NOMO-1 (cell line): ENCODE results near the gene PPIP5K1.
"Not testable (repeated sequence)": the region's sequence is repeated elsewhere in the genome, so short reads cannot be mapped to it uniquely, and the experiment has no call there.

Experiments
- DNase-seq, 2 experiments: peaks; one replicate each; lab custom pipeline; 2025; ENCODE audit not compliant: unreplicated experiment in 2 of 2; lab: John Stamatoyannopoulos, UW

PPIP5K1 gene

DNA sequence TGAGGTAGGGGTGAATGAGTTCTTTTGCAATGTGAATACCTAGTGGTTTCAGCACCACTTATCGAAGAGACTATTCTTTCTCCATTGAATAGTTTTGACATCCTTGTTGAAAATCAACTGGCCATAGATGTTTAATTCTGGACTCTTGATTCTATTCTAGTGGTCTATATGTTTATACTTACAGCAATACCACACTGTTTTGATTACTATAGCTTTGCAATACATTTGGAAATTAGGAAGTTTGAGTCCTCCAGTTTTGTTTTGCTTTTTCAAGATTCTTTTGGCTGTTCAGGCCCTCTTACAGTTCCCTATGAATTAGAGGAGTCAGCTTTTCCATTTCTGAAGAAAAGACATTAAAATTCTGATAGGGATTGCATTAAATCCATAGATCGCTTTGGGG, 42.5 kb downstream of the PPIP5K1 start:
- DNase-seq = no peak

DNA sequence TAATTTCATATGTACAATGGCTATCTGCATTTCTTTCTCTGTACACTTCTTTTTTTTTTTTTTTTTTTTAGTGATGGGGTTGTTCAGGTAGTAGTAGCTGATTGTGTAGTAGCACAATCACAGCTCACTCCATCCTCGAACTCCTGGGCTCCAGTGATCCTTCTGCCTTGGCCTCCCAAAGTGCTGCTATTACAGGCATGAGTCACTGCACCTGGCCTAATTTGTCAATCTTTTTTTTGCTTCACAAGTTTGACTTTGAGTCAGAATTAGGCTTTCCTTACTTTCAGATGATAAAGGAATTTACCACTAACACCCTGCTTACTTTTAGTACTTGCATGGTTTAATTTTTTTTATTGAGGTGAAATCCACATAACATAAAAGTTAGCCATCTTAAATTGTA, 44.6 kb downstream of the PPIP5K1 start:
- no peak for DNase-seq

DNA sequence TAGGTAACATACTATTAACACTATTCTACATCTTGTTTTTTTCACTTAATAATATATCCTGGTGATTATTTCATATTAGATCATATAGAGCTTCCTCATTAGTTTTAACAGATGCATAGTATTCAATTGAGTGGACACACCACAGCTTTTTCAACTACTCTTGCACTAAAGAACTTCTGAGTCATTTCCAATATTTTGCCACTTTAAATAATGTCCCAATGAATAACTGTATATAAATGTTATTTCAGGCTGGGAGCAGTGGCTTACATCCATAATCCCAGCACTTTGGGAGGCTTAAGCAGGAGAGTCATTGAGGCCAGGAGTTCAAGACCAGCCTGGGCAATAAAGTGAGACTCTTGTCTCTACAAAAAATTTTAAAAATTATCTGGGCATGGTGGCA, 45.7 kb downstream of the PPIP5K1 start:
- DNase-seq = no peak

DNA sequence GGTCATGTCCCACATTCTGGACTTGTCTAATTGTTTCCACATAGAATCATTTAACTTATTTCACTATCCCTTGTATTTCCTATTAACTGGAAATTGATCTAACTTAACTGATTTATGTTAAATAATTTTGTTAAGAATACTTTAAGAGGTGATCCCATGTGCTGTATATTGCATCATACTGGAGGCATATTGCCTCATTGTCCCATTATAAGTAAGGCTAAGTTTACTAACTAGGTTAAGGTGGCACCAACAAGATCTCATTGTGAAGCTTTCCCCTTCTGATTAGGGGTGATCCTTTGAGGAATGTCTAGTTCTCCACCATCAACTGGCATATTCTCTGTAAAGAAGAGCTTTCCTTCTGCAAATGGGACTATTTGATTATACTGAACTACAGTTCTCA, 48.2 kb downstream of the PPIP5K1 start:
- no peak for DNase-seq

DNA sequence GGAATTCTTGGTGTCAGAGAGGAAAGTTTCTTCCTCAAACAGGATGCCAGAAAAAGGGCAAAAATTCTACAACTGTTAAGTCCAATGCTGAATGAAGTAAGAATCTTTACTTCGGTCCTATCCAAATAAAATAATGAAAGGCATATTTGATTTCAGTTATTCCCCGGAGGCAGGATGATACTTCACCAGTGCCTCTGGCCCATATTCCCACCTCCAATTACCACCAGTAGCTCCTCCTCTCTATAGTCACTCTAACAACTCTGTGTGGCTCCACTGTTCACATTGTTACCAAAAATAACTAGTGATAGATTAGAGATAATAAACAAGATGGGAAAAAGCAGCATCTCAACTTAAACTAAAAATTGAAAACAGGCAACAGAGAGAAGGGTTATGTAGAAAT, 51.9 kb downstream of the PPIP5K1 start:
- DNase-seq = no peak

DNA sequence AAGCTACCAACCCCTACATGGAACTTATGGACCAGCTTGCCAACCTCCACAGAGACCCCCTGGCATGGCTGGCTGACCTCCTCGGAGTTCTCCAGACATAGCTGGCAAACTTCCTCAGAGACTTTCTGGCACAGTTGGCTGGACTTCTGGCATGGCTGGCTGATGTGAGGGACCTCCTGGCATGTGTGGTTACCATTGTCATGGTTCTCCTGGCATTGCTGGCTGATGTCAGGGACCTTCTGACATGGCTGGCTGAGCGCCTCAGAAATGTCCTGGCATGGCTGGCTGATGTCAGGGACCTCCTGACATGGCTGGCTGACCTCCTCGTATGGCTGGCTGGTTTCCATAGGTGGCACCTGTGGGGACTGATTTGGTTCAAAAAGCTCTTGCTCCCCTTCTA, 55.1 kb downstream of the PPIP5K1 start:
- DNase-seq = no peak

DNA sequence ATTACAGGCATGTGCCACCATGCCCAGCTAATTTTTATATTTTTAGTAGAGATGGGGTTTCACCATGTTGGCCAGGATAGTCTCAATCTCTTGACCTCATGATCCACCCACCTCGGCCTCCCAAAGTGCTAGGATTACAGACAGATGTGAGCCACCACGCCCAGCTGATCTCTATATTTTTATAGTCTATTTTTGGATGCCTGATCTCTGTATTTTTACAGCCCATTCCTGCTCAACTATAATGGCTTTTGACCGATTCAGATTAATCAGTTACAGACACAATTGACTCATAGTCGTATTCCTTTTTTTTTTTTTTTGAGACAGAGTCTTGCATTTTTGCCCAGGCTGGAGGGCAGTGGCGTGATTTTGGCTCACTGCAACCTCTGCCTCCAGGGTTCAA, 57.2 kb downstream of the PPIP5K1 start:
- DNase-seq = not testable (repeated sequence)

DNA sequence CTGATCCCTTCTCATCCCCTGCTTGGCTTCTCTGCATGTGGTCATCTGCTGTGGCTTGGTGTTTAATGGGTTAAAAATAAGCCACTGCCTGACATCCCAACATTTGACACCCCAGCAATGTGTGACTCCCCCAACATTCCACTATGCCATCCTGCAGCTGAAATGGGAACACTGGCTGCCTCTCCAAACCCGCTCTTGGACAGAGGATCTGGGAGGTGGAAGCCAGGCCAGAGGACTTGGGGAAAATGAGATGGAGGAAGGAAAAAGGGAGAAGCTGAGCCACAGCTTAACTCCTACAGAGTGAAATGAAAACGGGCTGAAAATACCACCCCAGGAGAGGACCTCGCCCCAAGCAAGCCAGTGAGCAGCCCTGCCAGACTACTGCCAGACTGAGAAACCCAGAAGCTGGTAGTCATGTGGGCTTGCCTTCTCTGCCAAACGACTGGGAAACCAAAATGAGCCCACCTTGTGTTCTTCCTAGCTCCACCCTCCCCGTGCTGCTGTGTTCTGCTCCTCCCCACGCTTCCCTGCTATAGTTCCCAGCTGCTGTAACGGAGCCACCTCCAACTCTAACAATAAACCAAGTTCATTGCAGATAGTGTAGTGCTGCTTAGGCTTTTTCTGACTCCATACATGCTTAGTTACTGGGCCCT, 58.9 kb downstream of the PPIP5K1 start:
- no peak for DNase-seq

DNA sequence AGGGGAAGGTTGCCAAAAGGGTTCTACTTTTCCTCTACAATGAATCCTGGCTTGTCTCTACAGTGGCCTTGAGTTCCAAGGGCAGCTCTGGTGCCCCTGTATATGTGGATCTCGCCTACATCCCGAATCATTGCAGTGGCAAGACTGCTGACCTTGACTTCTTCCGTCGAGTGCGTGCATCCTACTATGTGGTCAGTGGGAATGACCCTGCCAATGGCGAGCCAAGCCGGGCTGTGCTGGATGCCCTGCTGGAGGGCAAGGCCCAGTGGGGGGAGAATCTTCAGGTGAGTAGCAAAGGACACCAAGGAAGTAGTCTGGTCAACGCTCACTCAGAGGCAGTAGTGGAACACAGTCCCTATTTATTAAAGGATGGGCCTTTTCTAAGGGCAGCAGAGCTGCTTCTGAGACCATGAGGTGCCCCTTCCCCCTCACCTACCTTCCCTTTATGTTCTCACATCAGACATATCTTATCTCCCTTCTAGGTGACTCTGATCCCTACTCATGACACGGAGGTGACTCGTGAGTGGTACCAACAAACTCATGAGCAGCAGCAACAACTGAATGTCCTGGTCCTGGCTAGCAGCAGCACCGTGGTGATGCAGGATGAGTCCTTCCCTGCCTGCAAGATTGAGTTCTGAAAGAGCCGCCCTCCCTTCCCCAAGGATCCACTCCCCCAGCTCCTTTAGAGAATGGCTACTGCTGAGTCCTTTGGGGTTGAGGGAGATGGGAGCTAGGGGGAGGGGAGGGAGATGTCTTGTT, 60.2 kb downstream of the PPIP5K1 start:
- DNase-seq = no peak

DNA sequence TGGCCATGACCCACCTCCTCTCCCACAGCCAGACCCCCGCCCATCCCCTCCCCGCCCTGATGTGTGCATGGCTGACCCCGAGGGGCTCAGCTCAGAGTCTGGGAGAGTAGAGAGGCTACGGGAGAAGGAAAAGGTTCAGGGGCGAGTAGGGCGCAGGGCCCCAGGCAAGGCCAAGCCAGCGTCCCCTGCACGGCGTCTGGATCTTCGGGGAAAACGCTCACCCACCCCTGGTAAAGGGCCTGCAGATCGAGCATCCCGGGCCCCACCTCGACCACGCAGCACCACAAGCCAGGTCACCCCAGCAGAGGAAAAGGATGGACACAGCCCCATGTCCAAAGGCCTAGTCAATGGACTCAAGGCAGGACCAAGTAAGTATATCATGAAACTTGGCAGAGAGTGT, 60.9 kb downstream of the PPIP5K1 start:
- DNase-seq = no peak

DNA sequence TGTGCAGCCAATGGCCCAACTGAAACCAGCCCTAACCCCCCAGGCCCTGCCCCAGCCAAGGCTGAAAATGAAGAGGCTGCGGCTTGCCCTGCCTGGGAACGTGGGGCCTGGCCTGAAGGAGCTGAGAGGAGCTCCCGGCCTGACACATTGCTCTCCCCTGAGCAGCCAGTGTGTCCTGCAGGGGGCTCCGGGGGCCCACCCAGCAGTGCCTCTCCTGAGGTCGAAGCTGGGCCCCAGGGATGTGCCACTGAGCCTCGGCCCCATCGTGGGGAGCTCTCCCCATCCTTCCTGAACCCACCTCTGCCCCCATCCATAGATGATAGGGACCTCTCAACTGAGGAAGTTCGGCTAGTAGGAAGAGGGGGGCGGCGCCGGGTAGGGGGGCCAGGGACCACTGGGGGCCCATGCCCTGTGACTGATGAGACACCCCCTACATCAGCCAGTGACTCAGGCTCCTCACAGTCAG, 61.4 kb downstream of the PPIP5K1 start:
- DNase-seq = no peak

DNA sequence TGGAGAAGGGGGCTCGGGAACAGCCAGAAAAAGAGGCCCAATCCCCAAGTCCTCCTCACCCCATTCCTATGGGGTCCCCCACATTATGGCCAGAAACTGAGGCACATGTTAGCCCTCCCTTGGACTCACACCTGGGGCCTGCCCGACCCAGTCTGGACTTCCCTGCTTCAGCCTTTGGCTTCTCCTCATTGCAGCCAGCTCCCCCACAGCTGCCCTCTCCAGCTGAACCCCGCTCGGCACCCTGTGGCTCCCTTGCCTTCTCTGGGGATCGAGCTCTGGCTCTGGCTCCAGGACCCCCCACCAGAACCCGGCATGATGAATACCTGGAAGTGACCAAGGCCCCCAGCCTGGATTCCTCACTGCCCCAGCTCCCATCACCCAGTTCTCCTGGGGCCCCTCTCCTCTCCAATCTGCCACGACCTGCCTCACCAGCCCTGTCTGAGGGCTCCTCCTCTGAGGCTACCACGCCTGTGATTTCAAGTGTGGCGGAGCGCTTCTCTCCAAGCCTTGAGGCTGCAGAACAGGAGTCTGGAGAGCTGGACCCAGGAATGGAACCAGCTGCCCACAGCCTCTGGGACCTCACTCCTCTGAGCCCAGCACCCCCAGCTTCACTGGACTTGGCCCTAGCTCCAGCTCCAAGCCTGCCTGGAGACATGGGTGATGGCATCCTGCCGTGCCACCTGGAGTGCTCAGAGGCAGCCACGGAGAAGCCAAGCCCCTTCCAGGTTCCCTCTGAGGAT, 62.0 kb downstream of the PPIP5K1 start:
- DNase-seq = no peak

DNA sequence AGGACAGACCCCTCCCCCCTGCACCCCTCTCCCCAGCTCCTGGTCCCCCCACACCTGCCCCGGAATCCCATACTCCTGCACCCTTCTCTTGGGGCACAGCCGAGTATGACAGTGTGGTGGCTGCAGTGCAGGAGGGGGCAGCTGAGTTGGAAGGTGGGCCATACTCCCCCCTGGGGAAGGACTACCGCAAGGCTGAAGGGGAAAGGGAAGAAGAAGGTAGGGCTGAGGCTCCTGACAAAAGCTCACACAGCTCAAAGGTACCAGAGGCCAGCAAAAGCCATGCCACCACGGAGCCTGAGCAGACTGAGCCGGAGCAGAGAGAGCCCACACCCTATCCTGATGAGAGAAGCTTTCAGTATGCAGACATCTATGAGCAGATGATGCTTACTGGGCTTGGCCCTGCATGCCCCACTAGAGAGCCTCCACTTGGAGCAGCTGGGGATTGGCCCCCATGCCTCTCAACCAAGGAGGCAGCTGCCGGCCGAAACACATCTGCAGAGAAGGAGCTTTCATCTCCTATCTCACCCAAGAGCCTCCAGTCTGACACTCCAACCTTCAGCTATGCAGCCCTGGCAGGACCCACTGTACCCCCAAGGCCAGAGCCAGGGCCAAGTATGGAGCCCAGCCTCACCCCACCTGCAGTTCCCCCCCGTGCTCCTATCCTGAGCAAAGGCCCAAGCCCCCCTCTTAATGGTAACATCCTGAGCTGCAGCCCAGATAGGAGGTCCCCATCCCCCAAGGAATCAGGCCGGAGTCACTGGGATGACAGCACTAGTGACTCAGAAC, 62.8 kb downstream of the PPIP5K1 start:
- no peak for DNase-seq

DNA sequence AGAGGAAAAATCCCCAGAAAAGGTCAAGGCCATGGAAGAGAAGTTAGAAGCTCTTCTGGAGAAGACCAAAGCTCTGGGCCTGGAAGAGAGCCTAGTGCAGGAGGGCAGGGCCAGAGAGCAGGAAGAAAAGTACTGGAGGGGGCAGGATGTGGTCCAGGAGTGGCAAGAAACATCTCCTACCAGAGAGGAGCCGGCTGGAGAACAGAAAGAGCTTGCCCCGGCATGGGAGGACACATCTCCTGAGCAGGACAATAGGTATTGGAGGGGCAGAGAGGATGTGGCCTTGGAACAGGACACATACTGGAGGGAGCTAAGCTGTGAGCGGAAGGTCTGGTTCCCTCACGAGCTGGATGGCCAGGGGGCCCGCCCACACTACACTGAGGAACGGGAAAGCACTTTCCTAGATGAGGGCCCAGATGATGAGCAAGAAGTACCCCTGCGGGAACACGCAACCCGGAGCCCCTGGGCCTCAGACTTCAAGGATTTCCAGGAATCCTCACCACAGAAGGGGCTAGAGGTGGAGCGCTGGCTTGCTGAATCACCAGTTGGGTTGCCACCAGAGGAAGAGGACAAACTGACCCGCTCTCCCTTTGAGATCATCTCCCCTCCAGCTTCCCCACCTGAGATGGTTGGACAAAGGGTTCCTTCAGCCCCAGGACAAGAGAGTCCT, 63.6 kb downstream of the PPIP5K1 start:
- no peak for DNase-seq

DNA sequence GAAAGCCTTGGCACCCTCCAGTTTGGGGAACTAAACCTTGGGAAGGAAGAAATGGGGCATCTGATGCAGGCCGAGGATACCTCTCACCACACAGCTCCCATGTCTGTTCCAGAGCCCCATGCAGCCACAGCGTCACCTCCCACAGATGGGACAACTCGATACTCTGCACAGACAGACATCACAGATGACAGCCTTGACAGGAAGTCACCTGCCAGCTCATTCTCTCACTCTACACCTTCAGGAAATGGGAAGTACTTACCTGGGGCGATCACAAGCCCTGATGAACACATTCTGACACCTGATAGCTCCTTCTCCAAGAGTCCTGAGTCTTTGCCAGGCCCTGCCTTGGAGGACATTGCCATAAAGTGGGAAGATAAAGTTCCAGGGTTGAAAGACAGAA, 64.9 kb downstream of the PPIP5K1 start:
- DNase-seq = no peak

DNA sequence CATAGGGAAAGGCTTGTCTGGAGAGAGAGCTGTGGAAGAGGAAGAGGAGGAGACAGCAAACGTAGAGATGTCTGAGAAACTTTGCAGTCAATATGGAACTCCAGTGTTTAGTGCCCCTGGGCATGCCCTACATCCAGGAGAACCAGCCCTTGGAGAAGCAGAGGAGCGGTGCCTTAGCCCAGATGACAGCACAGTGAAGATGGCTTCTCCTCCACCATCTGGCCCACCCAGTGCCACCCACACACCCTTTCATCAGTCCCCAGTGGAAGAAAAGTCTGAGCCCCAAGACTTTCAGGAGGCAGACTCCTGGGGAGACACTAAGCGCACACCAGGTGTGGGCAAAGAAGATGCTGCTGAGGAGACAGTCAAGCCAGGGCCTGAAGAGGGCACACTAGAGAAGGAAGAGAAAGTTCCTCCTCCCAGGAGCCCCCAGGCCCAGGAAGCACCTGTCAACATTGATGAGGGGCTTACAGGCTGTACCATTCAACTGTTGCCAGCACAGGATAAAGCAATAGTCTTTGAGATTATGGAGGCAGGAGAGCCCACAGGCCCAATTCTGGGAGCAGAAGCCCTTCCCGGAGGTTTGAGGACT, 65.7 kb downstream of the PPIP5K1 start:
- DNase-seq = no peak

DNA sequence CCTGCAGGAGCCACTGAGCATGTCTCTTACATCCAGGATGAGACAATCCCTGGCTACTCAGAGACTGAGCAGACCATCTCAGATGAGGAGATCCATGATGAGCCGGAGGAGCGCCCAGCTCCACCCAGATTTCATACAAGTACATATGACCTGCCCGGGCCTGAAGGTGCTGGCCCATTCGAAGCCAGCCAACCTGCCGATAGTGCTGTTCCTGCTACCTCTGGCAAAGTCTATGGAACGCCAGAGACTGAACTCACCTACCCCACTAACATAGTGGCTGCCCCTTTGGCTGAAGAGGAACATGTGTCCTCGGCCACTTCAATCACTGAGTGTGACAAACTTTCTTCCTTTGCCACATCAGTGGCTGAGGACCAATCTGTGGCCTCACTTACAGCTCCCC, 66.4 kb downstream of the PPIP5K1 start:
- no peak for DNase-seq

DNA sequence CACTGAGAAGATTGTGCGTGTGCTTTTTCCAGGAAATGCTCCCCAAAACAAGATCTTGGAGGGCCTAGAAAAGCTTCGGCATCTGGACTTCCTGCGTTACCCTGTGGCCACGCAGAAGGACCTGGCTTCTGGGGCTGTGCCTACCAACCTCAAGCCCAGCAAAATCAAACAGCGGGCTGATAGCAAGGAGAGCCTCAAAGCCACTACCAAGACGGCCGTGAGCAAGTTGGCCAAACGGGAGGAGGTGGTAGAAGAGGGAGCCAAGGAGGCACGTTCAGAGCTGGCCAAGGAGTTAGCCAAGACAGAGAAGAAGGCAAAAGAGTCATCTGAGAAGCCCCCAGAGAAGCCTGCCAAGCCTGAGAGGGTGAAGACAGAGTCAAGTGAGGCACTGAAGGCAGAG, 67.8 kb downstream of the PPIP5K1 start:
- DNase-seq = no peak

DNA sequence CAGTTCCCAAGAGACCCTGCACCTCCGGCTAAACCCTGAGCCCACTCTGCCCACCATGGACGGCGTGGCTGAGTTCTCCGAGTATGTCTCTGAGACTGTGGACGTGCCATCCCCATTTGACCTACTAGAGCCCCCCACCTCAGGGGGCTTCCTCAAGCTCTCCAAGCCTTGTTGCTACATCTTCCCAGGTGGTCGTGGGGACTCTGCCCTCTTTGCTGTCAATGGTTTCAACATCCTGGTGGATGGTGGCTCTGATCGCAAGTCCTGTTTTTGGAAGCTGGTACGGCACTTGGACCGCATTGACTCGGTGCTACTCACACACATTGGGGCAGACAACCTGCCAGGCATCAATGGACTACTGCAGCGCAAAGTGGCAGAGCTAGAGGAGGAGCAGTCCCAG, 68.6 kb downstream of the PPIP5K1 start:
- DNase-seq = no peak

DNA sequence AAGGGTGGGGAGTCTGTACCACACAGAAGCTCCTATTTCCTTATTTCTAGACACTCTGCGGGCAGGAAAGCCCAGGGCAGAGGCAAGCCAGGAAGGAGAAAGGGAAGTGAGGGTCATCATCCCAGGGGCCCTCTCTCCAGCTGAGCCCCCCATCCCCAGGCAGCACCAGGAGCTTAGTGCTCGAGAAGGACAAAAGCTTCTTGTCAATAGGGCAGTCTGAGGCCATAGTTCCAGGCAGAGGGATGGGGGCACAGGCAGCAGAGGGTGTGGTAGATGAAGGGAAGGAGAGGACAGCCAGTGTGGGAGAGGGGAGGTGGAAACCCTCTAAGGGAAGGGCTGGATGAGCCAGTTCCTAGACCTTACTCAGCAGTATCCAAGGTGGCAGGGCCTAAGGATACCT, 69.9 kb downstream of the PPIP5K1 start:
- no peak for DNase-seq
